ENCODE data around the gene CBLL1.

The CBLL1 gene

GRCh38 chr7:107810626-107811025 is 66.7 kb downstream of the CBLL1 start:
- DNase-seq (ENCODE audit: low read depth in 3 of 3) = no peak
